ENCODE measurements around the gene FBXO44.
A peak's percentile ranks its signal among the peaks of the same experiment; 100 is the strongest.

FBXO44 gene

GRCh38 chr1:11682287-11682771, 27.7 kb downstream of the FBXO44 start:
- Histone ChIP-seq H3K79me2 (ENCODE audit: insufficient read depth, low read length) (peaks cover 29% of the 10 kb centered on the region), H2AFZ (ENCODE audit: low read depth, low read length) (peak overlapping the region; percentile 82), H3K4me3 (ENCODE audit: low read depth in 1 of 2, low read length in 2 of 2) (peak overlapping the region in 1 of 2 experiments; percentile 77; a peak in 2 of 4 replicates), H3K4me2 (ENCODE audit: insufficient read depth, low read length) (peak overlapping the region; percentile 87), H3K9ac (ENCODE audit: low read depth, low read length) (peak overlapping the region; percentile 99), H3K9me3 (ENCODE audit: insufficient read depth, low read length, severe bottlenecking) (no peaks in the 10 kb centered on the region), H3K4me1 (ENCODE audit: insufficient read depth, low read length) (peaks cover 37% of the 10 kb centered on the region), H3K27me3 (ENCODE audit: insufficient read depth, low read length, poor library complexity) (no peaks in the 10 kb centered on the region), H4K20me1 (ENCODE audit: insufficient read depth, low read length) (peaks cover 10% of the 10 kb centered on the region; the same call in 1 of the 2 replicates), H3K27ac (ENCODE audit: low read length) (peak overlapping the region; percentile 93), H3K36me3 (ENCODE audit: insufficient read depth, low read length) (peaks cover 22% of the 10 kb centered on the region)
- no peak for TF ChIP-seq EZH2 (IDR thresholded peaks at IDR 0.05; ENCODE audit: borderline replicate concordance, low read depth, low read length, severe bottlenecking)
- TF ChIP-seq CTCF (IDR thresholded peaks at IDR 0.05; ENCODE audit: borderline replicate concordance, extremely low read depth, low read length, poor library complexity, severe bottlenecking): no peak
- no peak for ATAC-seq (ENCODE audit: insufficient read depth, low read depth)
- no peak for DNase-seq

GRCh38 chr1:11682799-11683198, 28.1 kb downstream of the FBXO44 start:
- Histone ChIP-seq H3K27ac (ENCODE audit: low read length) (peak overlapping the region; percentile 93), H2AFZ (ENCODE audit: low read depth, low read length) (no peak overlapping the region), H3K79me2 (ENCODE audit: insufficient read depth, low read length) (peaks cover 28% of the 10 kb centered on the region), H3K4me2 (ENCODE audit: insufficient read depth, low read length) (peak overlapping the region; percentile 87; the same call in 1 of the 2 replicates), H4K20me1 (ENCODE audit: insufficient read depth, low read length) (peaks cover 8% of the 10 kb centered on the region; the same call in 1 of the 2 replicates), H3K4me1 (ENCODE audit: insufficient read depth, low read length) (peaks cover 37% of the 10 kb centered on the region), H3K9me3 (ENCODE audit: insufficient read depth, low read length, severe bottlenecking) (no peaks in the 10 kb centered on the region), H3K9ac (ENCODE audit: low read depth, low read length) (peak overlapping the region; percentile 99; the same call in 1 of the 2 replicates), H3K27me3 (ENCODE audit: insufficient read depth, low read length, poor library complexity) (no peaks in the 10 kb centered on the region), H3K4me3 (ENCODE audit: low read depth in 1 of 2, low read length in 2 of 2) (no peak overlapping the region), H3K36me3 (ENCODE audit: insufficient read depth, low read length) (peaks cover 18% of the 10 kb centered on the region)
- TF ChIP-seq CTCF (IDR thresholded peaks at IDR 0.05; ENCODE audit: borderline replicate concordance, extremely low read depth, low read length, poor library complexity, severe bottlenecking): no peak
- no peak for TF ChIP-seq EZH2 (IDR thresholded peaks at IDR 0.05; ENCODE audit: borderline replicate concordance, low read depth, low read length, severe bottlenecking)
- ATAC-seq (ENCODE audit: insufficient read depth, low read depth) (no peak), DNase-seq (no peak)

GRCh38 chr1:11684070-11684469, 29.4 kb downstream of the FBXO44 start:
- H3K79me2 ChIP-seq (ENCODE audit: insufficient read depth, low read length): peaks cover 22% of the 10 kb centered on the region
- H3K4me3 ChIP-seq (ENCODE audit: low read depth in 1 of 2, low read length in 2 of 2): no peak overlapping the region
- no peaks in the 10 kb centered on the region for H3K9me3 ChIP-seq (ENCODE audit: insufficient read depth, low read length, severe bottlenecking)
- peaks cover 6% of the 10 kb centered on the region; the same call in 1 of the 2 replicates for H4K20me1 ChIP-seq (ENCODE audit: insufficient read depth, low read length)
- no peak overlapping the region for H2AFZ ChIP-seq (ENCODE audit: low read depth, low read length)
- H3K36me3 ChIP-seq (ENCODE audit: insufficient read depth, low read length): peaks cover 7% of the 10 kb centered on the region
- TF ChIP-seq CTCF (IDR thresholded peaks at IDR 0.05; ENCODE audit: borderline replicate concordance, extremely low read depth, low read length, poor library complexity, severe bottlenecking) (no peak), EZH2 (IDR thresholded peaks at IDR 0.05; ENCODE audit: borderline replicate concordance, low read depth, low read length, severe bottlenecking) (no peak)
- H3K4me2 ChIP-seq (ENCODE audit: insufficient read depth, low read length): no peak overlapping the region
- no peak overlapping the region for H3K27ac ChIP-seq (ENCODE audit: low read length)
- ATAC-seq (ENCODE audit: insufficient read depth, low read depth) (no peak), DNase-seq (no peak)
- no peaks in the 10 kb centered on the region for H3K27me3 ChIP-seq (ENCODE audit: insufficient read depth, low read length, poor library complexity)
- peaks cover 33% of the 10 kb centered on the region for H3K4me1 ChIP-seq (ENCODE audit: insufficient read depth, low read length)
- no peak overlapping the region for H3K9ac ChIP-seq (ENCODE audit: low read depth, low read length)
